HG03469 (cell line): Measurements from ENCODE around the gene RBX1.

ENCODE experiments used
- ATAC-seq: cut with Tn5 transposase; IDR thresholded peaks from one replicate; pipeline ENCODE4 v1.9.1; 2021; ENCODE audit warnings: mild to moderate bottlenecking, moderate library complexity, moderate number of reproducible peaks; ENCODE audit not compliant: unreplicated experiment

The RBX1 gene

GRCh38 chr22:41021061-41021612 is 70.0 kb downstream of the RBX1 start:
- ATAC-seq: no peak

- no peak for ATAC-seq
Measured at GRCh38 chr22:41021613-41022454, 70.7 kb downstream of the RBX1 start.

GRCh38 chr22:41022470-41023298 is 71.5 kb downstream of the RBX1 start:
- no peak for ATAC-seq
